ENCODE results near the gene ZNF480.
"Not testable (repeated sequence)": the region's sequence is repeated elsewhere in the genome, so short reads cannot be mapped to it uniquely, and the experiment has no call there.

Gene ZNF480

DNA sequence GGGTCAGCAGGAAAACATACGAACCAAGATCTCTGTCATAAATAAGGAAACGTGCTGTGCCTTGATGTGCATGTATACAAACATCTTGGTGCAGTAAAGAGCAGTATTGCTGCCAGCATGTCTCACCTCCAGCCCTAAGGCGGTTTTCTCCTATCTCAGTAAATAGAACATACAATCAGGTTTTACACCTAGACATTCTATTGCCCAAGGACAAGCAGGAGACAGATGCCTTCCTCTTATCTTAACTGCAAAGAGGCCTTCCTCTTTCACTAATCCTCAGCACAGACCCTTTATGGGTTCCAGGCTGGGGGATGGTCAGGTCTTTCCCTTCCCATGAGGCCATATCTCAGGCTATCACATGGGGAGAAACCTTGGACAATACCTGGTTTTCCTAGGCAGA, 42.1 kb downstream of the ZNF480 start:
- DNase-seq, result not testable (repeated sequence)

GRCh38 chr19:52343548-52343947, 46.6 kb downstream of the ZNF480 start:
- DNase-seq, result peak; percentile 34

DNA sequence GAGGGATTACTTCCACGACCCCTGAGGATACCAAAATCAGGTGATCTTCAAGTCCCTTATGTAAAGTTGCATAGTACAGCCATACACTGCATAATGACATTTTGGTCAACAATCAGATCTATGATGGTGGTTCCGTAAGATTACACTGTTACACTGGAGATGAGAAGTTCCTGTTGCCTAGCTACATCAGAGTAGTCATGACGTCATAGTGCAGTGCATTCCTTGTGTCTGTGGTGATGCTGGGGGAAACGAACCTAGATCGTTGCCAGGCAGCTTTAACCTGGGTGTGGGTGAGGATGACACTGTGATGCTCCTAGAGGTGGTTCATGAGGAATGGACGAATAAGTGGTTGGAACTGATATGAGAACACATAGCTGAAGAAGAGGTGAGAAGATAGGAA, 48.2 kb downstream of the ZNF480 start:
- no peak for DNase-seq

- no peak for DNase-seq
Observed at GRCh38 chr19:52351512-52351911, 54.5 kb downstream of the ZNF480 start.

GRCh38 chr19:52366414-52366824, 69.5 kb downstream of the ZNF480 start:
- no peak for DNase-seq

DNA sequence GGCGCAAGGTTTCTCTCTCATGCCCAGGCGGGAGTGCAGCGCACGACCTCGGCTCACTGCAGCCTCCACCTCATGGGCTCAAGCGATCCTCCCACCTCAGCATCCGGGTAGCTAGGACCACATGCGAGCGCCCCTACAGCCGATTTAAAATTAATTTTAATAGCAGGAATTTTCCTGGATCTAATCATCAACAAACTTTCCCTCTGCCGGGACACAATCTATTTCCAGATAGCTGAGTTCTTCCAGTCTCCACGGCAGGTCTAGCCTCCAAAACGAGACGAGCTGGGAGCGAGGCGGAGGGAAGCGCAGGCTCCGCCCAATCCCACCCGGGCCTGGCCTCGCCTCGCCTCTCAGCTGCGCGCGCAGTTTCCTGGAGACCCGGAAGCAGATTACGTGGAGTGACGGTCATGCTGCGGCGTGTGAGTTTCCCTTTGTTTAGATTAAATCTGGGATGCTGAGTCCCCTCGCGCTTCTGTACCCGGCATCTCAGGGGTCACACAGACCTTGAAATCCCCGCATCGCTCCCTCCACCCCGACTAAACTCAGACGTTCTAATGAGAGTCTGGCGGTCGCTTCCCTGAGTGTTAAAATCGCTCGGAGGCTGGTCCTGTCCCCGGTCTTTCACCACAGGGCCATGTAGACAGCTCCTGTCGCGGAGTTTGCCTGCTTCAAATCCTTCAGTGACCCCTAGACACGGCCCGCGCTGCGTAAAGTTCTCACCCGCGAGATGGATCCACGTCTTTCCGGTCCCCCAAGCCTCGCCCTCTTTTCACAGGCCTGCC, 72.8 kb downstream of the ZNF480 start, which contains the start of gene ZNF880:
Gene ZNF880, plus strand, starts transcription at position 365 of the 782 bp plus-strand sequence. Its CDS starts 43 bp downstream, at position 408.
- peak; percentile 82 for DNase-seq

DNA sequence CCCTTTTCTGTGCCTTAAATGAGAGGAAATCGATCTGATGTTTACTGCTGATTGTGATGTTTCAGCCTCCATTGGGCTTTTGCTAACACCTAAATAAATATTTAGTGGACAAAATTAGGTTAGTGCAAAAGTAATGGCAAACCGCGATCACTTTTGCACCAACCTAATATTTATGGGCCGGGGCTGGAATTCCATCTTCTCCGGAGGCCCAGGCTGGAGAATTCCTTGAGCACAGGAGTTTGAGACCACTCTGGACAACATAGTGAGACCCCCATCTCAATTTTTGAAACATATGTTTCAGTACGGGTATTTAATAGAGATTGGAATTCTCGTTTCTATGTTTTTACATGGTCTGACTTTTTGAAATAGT, 73.4 kb downstream of the ZNF480 start:
- no peak for DNase-seq
